GM18519 (cell line): ENCODE results near the gene TRPC1.

Source experiments
- ATAC-seq: cut with Tn5 transposase; IDR thresholded peaks from one replicate; pipeline ENCODE4 v1.9.1; 2021; ENCODE audit warnings: mild to moderate bottlenecking, moderate library complexity; ENCODE audit not compliant: unreplicated experiment, low FRiP score

The TRPC1 gene

GRCh38 chr3:142819179-142819578 lies 95.3 kb downstream of the TRPC1 start:
- ATAC-seq, result no peak

- peak; percentile 98 for ATAC-seq
These were observed 105.0 kb downstream of the TRPC1 start for GRCh38 chr3:142828703-142829305.

- no peak for ATAC-seq
These were observed 113.7 kb downstream of the TRPC1 start for GRCh38 chr3:142837526-142837925.

- no peak for ATAC-seq
These were observed 116.0 kb downstream of the TRPC1 start for GRCh38 chr3:142839831-142840230.

DNA sequence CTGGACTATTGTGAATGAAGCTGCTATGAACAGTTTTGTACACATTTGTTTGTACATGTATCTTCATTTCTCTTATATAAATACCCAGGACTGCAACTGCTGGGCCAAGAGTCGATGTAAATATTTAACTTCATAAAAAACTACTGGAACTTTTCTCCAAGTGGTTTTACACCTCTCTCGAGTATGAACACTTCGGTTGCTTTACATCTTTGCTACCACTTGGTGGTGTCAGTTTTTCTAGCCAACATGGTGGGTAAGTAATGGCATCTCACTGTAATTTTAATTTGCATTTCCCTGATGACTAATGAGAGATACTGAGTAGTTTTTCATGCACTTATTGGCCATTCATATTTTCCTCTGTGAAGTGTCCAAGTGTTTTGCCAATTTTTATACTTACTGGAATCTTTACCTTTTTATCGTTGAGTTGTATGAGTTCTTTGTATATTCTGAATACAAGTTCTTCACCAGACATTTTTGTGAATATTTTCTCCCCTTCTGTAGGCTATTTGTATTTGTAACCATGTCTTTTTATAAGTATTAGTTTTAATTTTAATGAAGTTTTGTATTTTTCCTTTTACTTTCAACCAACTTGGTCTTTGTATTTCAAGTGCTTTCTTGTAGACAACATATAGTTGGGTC lies 120.6 kb downstream of the TRPC1 start:
- no peak for ATAC-seq

DNA sequence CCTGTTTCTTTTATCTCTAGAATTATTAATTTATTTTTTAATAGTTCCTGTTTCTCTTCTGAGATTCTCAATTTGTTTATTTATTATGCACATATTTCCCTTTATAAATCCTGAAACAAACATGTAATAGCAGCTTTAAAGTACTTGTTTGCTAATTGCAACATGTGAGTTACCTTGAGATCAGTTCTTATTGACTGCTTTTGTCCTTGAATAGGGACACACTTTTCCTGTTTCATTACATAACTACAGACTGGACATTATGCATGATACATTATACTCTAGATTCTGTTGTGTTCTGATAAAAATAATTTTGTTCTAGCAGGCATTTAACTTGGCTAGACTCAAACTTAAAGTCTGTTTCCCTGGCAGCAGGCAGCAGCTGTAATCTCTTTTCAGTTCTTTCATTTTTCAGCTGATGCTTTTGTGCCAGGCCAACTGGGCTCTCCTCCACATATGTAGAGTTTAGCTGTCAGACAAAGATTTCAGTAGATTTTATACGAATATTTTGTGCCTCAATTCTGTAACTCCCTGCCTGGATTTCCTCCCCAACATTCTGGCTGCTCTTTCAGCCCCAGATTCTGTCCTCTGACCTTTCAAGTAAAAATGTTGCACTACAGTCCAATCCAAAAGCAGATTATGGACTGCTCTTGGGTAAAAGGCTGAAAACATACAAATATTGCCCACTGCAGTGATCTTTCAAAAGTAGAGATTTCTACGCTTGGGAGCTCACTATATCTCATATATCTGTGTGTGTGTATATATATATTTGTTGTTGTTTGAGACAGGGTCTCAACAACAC lies 123.1 kb downstream of the TRPC1 start:
- no peak for ATAC-seq

DNA sequence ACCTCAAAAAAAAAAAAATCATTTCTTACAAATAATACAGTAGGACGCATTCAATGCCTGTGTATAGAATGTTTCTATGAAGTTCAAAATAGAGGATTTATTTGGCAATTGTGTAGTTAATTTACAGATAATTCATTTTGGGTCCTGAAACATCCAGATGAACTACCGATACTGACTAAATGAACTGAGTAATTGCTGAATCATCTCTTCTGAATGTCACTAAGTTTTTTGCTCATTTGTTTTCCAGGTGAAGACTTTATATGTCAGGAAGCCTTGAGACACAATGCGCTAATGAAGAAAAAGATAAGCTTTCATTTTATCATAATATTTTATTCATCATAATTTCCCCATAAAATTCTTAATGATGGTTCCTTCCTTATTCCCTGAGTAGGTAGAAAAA lies 125.3 kb downstream of the TRPC1 start:
- ATAC-seq, result no peak

GRCh38 chr3:142850395-142851023 lies 126.7 kb downstream of the TRPC1 start:
- no peak for ATAC-seq

GRCh38 chr3:142852009-142852408 lies 128.2 kb downstream of the TRPC1 start:
- no peak for ATAC-seq

- ATAC-seq, result no peak
These were observed 129.7 kb downstream of the TRPC1 start for GRCh38 chr3:142853270-142854168.

GRCh38 chr3:142857056-142857455 lies 133.2 kb downstream of the TRPC1 start:
- no peak for ATAC-seq
